Thyroid gland (tissue), 4 donors: ENCODE data around the gene AMFR.

Source experiments
- CTCF ChIP-seq, 6 experiments: fragments of 200-600 bp in 3 of 6; fragments of 450-650 bp in 3 of 6; sonication (generic) in 3 of 6; IDR thresholded peaks; one replicate each; pipeline ENCODE4 v1.5.1; 2016 to 2019; ENCODE audit warnings: antibody characterized with exemption in 6 of 6, mild to moderate bottlenecking in 2 of 6, inconsistent platforms in 1 of 6, moderate library complexity in 1 of 6
- POLR2A ChIP-seq, 2 donors: fragments of 450-650 bp; IDR thresholded peaks; one replicate each; pipeline ENCODE4 v1.6.1; 2017; ENCODE audit warnings: antibody characterized with exemption in 2 of 2, mild to moderate bottlenecking in 2 of 2, moderate library complexity in 1 of 2

DNA sequence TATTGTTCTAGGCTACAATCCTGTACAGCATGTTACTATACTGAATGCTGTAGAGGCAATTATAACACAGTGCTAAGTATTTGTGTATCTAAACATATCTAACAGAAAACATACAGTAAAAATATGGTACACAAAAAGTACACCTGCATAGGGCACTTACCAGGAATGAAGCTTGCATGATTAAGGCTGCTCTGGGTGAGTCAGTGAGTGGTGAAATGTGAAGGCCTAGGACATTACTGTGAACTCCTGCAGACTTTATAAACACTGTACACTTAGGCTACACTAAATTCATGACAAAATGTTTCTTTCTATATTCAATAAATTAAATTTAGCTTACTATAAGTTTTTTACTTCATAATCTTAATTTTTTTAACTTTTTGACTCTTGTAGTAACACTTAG lies 37.1 kb downstream of the AMFR start:
- no peak for TF ChIP-seq CTCF (IDR thresholded peaks at IDR 0.05)
- TF ChIP-seq POLR2A (IDR thresholded peaks at IDR 0.05) = no peak
